Measurements from ENCODE around the gene TTC22. TPM values are rescaled to one million over a fixed set of nuclear protein-coding genes. Genes with fewer than 3 reads are reported as not detected.

TTC22 gene
- total RNA-seq, 1 experiment from 2014 or later = 0.10 TPM

DNA sequence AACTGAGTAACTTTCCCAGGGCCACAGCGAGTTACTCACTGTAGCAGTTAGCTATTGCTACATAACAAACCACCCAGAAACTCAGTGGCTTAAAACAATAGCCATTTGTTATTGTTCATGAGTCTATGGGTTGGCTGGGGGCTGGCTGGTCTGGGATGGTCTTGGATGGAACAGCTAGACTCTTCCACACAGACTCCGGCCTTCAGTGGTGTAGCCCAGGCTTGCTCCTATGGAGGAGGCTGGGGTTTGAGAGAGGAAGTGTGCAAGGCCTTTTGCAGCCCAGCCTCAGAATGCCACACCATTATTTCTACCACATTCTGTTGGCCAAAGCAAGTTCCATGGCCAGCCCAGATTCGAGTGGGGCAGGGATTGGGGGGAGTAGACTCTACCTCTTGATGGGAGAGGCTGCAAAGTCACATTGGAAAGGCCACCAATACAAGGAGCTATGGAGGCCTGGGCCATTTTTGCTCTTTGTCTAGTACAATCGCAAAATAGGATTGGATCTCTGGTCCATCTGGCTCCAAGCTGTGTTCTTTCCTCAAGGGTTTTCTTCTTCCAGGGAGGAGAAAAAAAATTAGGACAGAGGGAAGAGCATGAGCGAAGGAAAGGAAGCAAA lies 37.5 kb upstream of the TTC22 start:
- ATAC-seq (no peak), DNase-seq (ENCODE audit: low read depth, low spot score) (no peak)
- H3K27me3 ChIP-seq (ENCODE audit: control insufficient read depth, insufficient read depth, low read length) = no peaks in the 10 kb centered on the region
- intact Hi-C loops (cut with micrococcal nuclease; ENCODE audit: unreplicated experiment) (no loop called here), in situ Hi-C loops (cut with HindIII; ENCODE audit: low pct_unique_long_range_greater_than_20kb, low sequenced_read_pairs) (no loop called here)
- no peaks in the 10 kb centered on the region for H3K36me3 ChIP-seq (ENCODE audit: control insufficient read depth, insufficient read depth, low read length)
- H3K4me1 ChIP-seq (ENCODE audit: control insufficient read depth, insufficient read depth, low read length) = no peaks in the 10 kb centered on the region
- ChIA-PET CTCF (no interaction called here), POLR2A (no interaction called here)
- no peak overlapping the region for H3K4me3 ChIP-seq (ENCODE audit: low read depth in 2 of 2, low read length in 2 of 2)
- no peak for TF ChIP-seq POLR2AphosphoS5 (IDR thresholded peaks at IDR 0.05; ENCODE audit: low read depth, low read length)
- TF ChIP-seq, protein P1, sequence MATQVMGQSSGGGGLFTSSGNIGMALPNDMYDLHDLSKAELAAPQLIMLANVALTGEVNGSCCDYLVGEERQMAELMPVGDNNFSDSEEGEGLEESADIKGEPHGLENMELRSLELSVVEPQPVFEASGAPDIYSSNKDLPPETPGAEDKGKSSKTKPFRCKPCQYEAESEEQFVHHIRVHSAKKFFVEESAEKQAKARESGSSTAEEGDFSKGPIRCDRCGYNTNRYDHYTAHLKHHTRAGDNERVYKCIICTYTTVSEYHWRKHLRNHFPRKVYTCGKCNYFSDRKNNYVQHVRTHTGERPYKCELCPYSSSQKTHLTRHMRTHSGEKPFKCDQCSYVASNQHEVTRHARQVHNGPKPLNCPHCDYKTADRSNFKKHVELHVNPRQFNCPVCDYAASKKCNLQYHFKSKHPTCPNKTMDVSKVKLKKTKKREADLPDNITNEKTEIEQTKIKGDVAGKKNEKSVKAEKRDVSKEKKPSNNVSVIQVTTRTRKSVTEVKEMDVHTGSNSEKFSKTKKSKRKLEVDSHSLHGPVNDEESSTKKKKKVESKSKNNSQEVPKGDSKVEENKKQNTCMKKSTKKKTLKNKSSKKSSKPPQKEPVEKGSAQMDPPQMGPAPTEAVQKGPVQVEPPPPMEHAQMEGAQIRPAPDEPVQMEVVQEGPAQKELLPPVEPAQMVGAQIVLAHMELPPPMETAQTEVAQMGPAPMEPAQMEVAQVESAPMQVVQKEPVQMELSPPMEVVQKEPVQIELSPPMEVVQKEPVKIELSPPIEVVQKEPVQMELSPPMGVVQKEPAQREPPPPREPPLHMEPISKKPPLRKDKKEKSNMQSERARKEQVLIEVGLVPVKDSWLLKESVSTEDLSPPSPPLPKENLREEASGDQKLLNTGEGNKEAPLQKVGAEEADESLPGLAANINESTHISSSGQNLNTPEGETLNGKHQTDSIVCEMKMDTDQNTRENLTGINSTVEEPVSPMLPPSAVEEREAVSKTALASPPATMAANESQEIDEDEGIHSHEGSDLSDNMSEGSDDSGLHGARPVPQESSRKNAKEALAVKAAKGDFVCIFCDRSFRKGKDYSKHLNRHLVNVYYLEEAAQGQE (IDR thresholded peaks at IDR 0.05; ENCODE audit: insufficient read depth in 1 of 2, low read depth in 2 of 2, low read length in 1 of 2) = no peak
- no peak for TF ChIP-seq SIN3A (IDR thresholded peaks at IDR 0.05; ENCODE audit: borderline replicate concordance, insufficient read depth, low read depth, low read length)
- TF ChIP-seq, protein P2, sequence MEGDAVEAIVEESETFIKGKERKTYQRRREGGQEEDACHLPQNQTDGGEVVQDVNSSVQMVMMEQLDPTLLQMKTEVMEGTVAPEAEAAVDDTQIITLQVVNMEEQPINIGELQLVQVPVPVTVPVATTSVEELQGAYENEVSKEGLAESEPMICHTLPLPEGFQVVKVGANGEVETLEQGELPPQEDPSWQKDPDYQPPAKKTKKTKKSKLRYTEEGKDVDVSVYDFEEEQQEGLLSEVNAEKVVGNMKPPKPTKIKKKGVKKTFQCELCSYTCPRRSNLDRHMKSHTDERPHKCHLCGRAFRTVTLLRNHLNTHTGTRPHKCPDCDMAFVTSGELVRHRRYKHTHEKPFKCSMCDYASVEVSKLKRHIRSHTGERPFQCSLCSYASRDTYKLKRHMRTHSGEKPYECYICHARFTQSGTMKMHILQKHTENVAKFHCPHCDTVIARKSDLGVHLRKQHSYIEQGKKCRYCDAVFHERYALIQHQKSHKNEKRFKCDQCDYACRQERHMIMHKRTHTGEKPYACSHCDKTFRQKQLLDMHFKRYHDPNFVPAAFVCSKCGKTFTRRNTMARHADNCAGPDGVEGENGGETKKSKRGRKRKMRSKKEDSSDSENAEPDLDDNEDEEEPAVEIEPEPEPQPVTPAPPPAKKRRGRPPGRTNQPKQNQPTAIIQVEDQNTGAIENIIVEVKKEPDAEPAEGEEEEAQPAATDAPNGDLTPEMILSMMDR (IDR thresholded peaks at IDR 0.05) = no peak
- no peak for TF ChIP-seq TCF7L2 (IDR thresholded peaks at IDR 0.05; ENCODE audit: low read depth, low read length)
- no TSS peak for BruUV-seq (replicated peaks)
- H3K9me3 ChIP-seq (ENCODE audit: control insufficient read depth, insufficient read depth, low read depth, low read length) = no peaks in the 10 kb centered on the region
- H3K27ac ChIP-seq (ENCODE audit: low read length) = no peak overlapping the region

DNA sequence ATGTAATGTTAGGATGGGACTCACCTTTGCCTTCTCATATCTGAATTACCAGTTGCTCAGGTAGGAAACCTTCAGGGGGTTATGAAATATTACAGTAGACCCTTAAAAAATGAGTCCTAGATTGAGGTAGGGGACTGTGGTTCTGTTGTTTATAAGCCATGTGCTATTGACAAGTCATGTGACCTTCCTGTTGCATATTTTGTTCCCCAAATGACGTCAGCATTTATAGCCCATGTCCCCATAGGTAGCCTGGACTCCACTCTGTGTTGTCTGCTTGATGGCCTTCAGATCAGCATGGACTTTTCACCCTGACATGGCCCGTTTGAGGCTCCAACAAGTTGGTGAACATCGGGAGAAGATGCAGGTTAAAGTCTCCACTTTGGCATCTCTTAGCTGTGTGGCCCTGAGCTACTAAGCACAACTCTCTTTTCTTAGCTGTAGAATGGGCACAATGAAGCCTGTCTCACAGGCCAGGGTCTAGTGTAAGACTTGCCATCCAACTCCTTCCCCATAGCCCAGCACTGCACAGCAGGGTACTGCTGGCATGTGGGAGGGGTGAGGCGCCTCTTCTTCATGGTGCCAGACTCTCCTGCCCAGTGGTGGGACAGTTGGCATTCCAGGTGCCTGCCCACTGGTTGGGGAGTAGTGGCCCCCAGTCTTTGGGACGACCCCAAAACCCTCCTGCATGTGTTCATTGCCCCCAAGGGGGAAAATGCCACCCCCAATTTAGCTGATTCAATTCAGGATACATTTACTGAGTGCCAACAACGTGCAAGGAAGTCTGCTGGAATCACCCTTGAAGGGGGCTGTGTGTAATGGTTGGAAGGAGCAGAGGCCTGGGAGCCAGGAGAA lies 36.1 kb upstream of the TTC22 start:
- Histone ChIP-seq H3K4me1 (ENCODE audit: control insufficient read depth, insufficient read depth, low read length) (no peaks in the 10 kb centered on the region), H3K36me3 (ENCODE audit: control insufficient read depth, insufficient read depth, low read length) (no peaks in the 10 kb centered on the region), H3K4me3 (ENCODE audit: low read depth in 2 of 2, low read length in 2 of 2) (no peak overlapping the region), H3K9me3 (ENCODE audit: control insufficient read depth, insufficient read depth, low read depth, low read length) (no peaks in the 10 kb centered on the region), H3K27ac (ENCODE audit: low read length) (no peak overlapping the region), H3K27me3 (ENCODE audit: control insufficient read depth, insufficient read depth, low read length) (no peaks in the 10 kb centered on the region)
- no TSS peak for BruUV-seq (replicated peaks)
- ChIA-PET CTCF (no interaction called here), POLR2A (interaction anchor here (0.6 kb wide), 1 partner anchor 139 kb away, joined by 4 read pairs; no protein-coding TSS in a partner anchor)
- intact Hi-C loops (cut with micrococcal nuclease; ENCODE audit: unreplicated experiment) = no loop called here
- in situ Hi-C loops (cut with HindIII; ENCODE audit: low pct_unique_long_range_greater_than_20kb, low sequenced_read_pairs) = no loop called here
- ATAC-seq = no peak
- DNase-seq (ENCODE audit: low read depth, low spot score) = no peak
- no peak for TF ChIP-seq TCF7L2 (IDR thresholded peaks at IDR 0.05; ENCODE audit: low read depth, low read length)
- TF ChIP-seq SIN3A (IDR thresholded peaks at IDR 0.05; ENCODE audit: borderline replicate concordance, insufficient read depth, low read depth, low read length) = no peak
- no peak for TF ChIP-seq POLR2AphosphoS5 (IDR thresholded peaks at IDR 0.05; ENCODE audit: low read depth, low read length)
- TF ChIP-seq, protein P1 (IDR thresholded peaks at IDR 0.05; ENCODE audit: insufficient read depth in 1 of 2, low read depth in 2 of 2, low read length in 1 of 2) = no peak
- TF ChIP-seq, protein P2 (IDR thresholded peaks at IDR 0.05) = no peak

Data from Panc1 (cell line).